ENCODE data around the gene GRIK4. TPM values are rescaled to one million over a fixed set of nuclear protein-coding genes. Genes with fewer than 3 reads are reported as not detected.

GRIK4 gene
- total RNA-seq, 1 experiment from 2014 or later = 3.3 TPM

- TF ChIP-seq, protein P1, sequence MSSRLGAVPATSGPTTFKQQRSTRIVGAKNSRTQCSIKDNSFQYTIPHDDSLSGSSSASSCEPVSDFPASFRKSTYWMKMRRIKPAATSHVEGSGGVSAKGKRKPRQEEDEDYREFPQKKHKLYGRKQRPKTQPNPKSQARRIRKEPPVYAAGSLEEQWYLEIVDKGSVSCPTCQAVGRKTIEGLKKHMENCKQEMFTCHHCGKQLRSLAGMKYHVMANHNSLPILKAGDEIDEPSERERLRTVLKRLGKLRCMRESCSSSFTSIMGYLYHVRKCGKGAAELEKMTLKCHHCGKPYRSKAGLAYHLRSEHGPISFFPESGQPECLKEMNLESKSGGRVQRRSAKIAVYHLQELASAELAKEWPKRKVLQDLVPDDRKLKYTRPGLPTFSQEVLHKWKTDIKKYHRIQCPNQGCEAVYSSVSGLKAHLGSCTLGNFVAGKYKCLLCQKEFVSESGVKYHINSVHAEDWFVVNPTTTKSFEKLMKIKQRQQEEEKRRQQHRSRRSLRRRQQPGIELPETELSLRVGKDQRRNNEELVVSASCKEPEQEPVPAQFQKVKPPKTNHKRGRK (CRISPR knock-in tag; IDR thresholded peaks at IDR 0.05; ENCODE audit: borderline replicate concordance) = no peak
- TF ChIP-seq, protein P2, sequence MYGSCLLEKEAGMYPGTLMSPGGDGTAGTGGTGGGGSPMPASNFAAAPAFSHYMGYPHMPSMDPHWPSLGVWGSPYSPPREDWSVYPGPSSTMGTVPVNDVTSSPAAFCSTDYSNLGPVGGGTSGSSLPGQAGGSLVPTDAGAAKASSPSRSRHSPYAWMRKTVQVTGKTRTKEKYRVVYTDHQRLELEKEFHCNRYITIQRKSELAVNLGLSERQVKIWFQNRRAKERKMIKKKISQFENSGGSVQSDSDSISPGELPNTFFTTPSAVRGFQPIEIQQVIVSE (CRISPR knock-in tag; IDR thresholded peaks at IDR 0.05; ENCODE audit: borderline replicate concordance) = no peak
- TF ChIP-seq HMGA2 (CRISPR knock-in tag; IDR thresholded peaks at IDR 0.05) (no peak), TEAD1 (CRISPR knock-in tag; IDR thresholded peaks at IDR 0.05) (no peak), ZNF416 (CRISPR knock-in tag; IDR thresholded peaks at IDR 0.05) (no peak)
Measured at GRCh38 chr11:120556797-120557196, 45.2 kb downstream of the GRIK4 start (continued).

DNA sequence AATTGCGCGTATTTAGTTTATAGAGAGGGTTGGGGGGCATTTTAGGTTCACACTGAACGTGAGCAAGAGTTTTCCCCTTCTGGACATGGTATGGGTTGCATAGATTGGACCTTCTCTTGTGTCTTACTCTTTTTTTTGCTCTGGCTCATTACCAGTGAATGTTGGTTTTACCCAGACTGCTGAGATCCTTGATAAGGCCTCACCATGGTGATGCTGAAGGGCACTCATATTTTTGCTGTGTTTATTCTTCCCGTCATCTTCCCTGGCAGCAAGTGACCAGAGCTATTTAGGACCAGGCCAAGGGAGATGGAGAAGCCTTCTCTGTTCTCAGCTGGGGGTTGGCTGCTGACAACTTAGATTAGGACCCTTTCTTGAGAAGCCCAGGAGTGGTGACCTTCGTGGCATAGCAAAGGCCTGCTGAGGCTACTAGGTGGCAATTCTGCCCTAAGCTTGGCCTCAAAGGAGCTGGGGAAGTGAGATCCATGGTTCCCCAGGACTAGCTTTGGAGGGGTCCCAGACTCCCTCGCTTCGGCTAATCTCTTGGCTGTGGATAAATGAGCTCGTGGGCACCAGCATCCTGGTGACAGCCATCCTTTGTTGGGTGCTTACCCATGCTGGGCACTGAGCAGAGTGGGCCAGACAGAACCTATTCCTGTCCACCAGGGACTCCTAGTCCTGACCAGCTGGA, 47.3 kb downstream of the GRIK4 start:
- Mint-ChIP-seq H3K36me3 (no peaks in the 10 kb centered on the region), H3K27ac (no peak overlapping the region), H3K9me3 (no peaks in the 10 kb centered on the region), H3K27me3 (ENCODE audit: low read depth) (peaks cover 25% of the 10 kb centered on the region), H3K4me3 (no peak overlapping the region), H3K4me1 (peaks cover 48% of the 10 kb centered on the region)
- ChIA-PET POLR2A (interaction anchor here (0.8 kb wide), 1 partner anchor 11 kb away, joined by 3 read pairs; no protein-coding TSS in a partner anchor), CTCF (interaction anchor here (1.2 kb wide), 1 partner anchor 126 kb away, joined by 4 read pairs; no protein-coding TSS in a partner anchor)
- DNase-seq (ENCODE audit: low spot score) (no peak), ATAC-seq (no peak)
- TF ChIP-seq ZNF263 (CRISPR knock-in tag; IDR thresholded peaks at IDR 0.05; ENCODE audit: low read depth) (no peak), NFE2L1 (CRISPR knock-in tag; IDR thresholded peaks at IDR 0.05) (no peak), E2F5 (CRISPR knock-in tag; IDR thresholded peaks at IDR 0.05) (no peak), TEAD1 (CRISPR knock-in tag; IDR thresholded peaks at IDR 0.05) (no peak), ZNF138 (CRISPR knock-in tag; conservative IDR thresholded peaks at IDR 0.05) (no peak), FOXP4 (CRISPR knock-in tag; IDR thresholded peaks at IDR 0.05) (no peak), GABPB1 (CRISPR knock-in tag; IDR thresholded peaks at IDR 0.05) (no peak), RELA (CRISPR knock-in tag; IDR thresholded peaks at IDR 0.05; ENCODE audit: borderline replicate concordance) (no peak), ZNF671 (CRISPR knock-in tag; IDR thresholded peaks at IDR 0.05) (no peak), TCF7 (CRISPR knock-in tag; IDR thresholded peaks at IDR 0.05; ENCODE audit: low read depth) (no peak)
- TF ChIP-seq, protein P3, sequence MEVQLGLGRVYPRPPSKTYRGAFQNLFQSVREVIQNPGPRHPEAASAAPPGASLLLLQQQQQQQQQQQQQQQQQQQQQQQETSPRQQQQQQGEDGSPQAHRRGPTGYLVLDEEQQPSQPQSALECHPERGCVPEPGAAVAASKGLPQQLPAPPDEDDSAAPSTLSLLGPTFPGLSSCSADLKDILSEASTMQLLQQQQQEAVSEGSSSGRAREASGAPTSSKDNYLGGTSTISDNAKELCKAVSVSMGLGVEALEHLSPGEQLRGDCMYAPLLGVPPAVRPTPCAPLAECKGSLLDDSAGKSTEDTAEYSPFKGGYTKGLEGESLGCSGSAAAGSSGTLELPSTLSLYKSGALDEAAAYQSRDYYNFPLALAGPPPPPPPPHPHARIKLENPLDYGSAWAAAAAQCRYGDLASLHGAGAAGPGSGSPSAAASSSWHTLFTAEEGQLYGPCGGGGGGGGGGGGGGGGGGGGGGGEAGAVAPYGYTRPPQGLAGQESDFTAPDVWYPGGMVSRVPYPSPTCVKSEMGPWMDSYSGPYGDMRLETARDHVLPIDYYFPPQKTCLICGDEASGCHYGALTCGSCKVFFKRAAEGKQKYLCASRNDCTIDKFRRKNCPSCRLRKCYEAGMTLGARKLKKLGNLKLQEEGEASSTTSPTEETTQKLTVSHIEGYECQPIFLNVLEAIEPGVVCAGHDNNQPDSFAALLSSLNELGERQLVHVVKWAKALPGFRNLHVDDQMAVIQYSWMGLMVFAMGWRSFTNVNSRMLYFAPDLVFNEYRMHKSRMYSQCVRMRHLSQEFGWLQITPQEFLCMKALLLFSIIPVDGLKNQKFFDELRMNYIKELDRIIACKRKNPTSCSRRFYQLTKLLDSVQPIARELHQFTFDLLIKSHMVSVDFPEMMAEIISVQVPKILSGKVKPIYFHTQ (CRISPR knock-in tag; IDR thresholded peaks at IDR 0.05) = no peak
- TF ChIP-seq, protein P4, sequence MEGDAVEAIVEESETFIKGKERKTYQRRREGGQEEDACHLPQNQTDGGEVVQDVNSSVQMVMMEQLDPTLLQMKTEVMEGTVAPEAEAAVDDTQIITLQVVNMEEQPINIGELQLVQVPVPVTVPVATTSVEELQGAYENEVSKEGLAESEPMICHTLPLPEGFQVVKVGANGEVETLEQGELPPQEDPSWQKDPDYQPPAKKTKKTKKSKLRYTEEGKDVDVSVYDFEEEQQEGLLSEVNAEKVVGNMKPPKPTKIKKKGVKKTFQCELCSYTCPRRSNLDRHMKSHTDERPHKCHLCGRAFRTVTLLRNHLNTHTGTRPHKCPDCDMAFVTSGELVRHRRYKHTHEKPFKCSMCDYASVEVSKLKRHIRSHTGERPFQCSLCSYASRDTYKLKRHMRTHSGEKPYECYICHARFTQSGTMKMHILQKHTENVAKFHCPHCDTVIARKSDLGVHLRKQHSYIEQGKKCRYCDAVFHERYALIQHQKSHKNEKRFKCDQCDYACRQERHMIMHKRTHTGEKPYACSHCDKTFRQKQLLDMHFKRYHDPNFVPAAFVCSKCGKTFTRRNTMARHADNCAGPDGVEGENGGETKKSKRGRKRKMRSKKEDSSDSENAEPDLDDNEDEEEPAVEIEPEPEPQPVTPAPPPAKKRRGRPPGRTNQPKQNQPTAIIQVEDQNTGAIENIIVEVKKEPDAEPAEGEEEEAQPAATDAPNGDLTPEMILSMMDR (IDR thresholded peaks at IDR 0.05) = no peak
- TF ChIP-seq, protein P5, sequence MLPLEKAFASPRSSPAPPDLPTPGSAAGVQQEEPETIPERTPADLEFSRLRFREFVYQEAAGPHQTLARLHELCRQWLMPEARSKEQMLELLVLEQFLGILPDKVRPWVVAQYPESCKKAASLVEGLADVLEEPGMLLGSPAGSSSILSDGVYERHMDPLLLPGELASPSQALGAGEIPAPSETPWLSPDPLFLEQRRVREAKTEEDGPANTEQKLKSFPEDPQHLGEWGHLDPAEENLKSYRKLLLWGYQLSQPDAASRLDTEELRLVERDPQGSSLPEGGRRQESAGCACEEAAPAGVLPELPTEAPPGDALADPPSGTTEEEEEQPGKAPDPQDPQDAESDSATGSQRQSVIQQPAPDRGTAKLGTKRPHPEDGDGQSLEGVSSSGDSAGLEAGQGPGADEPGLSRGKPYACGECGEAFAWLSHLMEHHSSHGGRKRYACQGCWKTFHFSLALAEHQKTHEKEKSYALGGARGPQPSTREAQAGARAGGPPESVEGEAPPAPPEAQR (CRISPR knock-in tag; IDR thresholded peaks at IDR 0.05) = no peak
- TF ChIP-seq, protein P2 (CRISPR knock-in tag; IDR thresholded peaks at IDR 0.05; ENCODE audit: borderline replicate concordance) = no peak
- TF ChIP-seq, protein P6, sequence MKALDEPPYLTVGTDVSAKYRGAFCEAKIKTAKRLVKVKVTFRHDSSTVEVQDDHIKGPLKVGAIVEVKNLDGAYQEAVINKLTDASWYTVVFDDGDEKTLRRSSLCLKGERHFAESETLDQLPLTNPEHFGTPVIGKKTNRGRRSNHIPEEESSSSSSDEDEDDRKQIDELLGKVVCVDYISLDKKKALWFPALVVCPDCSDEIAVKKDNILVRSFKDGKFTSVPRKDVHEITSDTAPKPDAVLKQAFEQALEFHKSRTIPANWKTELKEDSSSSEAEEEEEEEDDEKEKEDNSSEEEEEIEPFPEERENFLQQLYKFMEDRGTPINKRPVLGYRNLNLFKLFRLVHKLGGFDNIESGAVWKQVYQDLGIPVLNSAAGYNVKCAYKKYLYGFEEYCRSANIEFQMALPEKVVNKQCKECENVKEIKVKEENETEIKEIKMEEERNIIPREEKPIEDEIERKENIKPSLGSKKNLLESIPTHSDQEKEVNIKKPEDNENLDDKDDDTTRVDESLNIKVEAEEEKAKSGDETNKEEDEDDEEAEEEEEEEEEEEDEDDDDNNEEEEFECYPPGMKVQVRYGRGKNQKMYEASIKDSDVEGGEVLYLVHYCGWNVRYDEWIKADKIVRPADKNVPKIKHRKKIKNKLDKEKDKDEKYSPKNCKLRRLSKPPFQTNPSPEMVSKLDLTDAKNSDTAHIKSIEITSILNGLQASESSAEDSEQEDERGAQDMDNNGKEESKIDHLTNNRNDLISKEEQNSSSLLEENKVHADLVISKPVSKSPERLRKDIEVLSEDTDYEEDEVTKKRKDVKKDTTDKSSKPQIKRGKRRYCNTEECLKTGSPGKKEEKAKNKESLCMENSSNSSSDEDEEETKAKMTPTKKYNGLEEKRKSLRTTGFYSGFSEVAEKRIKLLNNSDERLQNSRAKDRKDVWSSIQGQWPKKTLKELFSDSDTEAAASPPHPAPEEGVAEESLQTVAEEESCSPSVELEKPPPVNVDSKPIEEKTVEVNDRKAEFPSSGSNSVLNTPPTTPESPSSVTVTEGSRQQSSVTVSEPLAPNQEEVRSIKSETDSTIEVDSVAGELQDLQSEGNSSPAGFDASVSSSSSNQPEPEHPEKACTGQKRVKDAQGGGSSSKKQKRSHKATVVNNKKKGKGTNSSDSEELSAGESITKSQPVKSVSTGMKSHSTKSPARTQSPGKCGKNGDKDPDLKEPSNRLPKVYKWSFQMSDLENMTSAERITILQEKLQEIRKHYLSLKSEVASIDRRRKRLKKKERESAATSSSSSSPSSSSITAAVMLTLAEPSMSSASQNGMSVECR (CRISPR knock-in tag; IDR thresholded peaks at IDR 0.05; ENCODE audit: borderline replicate concordance) = no peak

All from WTC11 (cell line).